IMR-90 (cell line): ENCODE measurements around the gene ZMIZ1. TPM values are rescaled to one million over a fixed set of nuclear protein-coding genes. Genes with fewer than 3 reads are reported as not detected.

Experiments
- ATAC-seq: fragments of 200-7000 bp; cut with Tn5 transposase; 2 replicates; pipeline ENCODE4 v1.9.1; 2020; ENCODE audit warnings: low read depth, mild to moderate bottlenecking, moderate library complexity
- BruUV-seq: library from RNA; stranded (reverse); fragments of 400-500 nt; replicated peaks from 2 replicates; lab custom pipeline; 2021; lab: Mats Ljungman, UMichigan
- CTCF ChIA-PET: fragments of 300-600 bp; formaldehyde crosslinking; extraction: SDS; loops from one replicate; lab custom pipeline; 2021; ENCODE audit warnings: antibody characterized with exemption; lab: Yijun Ruan, JAX
- POLR2A ChIA-PET: fragments of 300-600 bp; sonication (Branson Sonifier 250); formaldehyde crosslinking; loops from one replicate; lab custom pipeline; 2022; ENCODE audit warnings: antibody characterized with exemption; ENCODE audit not compliant: unreplicated experiment; lab: Charles Lee
- DNase-seq: peaks from one replicate; pipeline ENCODE4 v3.0.0; 2013
- H2AFZ ChIP-seq: replicated peaks from 2 replicates; pipeline ENCODE3; 2013; ENCODE audit warnings: low read length, mild to moderate bottlenecking; ENCODE audit not compliant: poor library complexity
- H2AK5ac ChIP-seq: 2 replicates; pipeline ENCODE4 v1.6.1; 2013; ENCODE audit warnings: low read depth, low read length, inconsistent platforms
- H2AK9ac ChIP-seq: replicated peaks from 2 replicates; pipeline ENCODE3; 2013; ENCODE audit warnings: mild to moderate bottlenecking, low read depth, low read length, moderate library complexity; ENCODE audit not compliant: poor library complexity
- H2BK120ac ChIP-seq: 2 replicates; pipeline ENCODE4 v1.6.1; 2013; ENCODE audit warnings: low read depth, low read length, inconsistent platforms
- H2BK15ac ChIP-seq: 3 replicates; pipeline ENCODE4 v1.6.1; 2013; ENCODE audit warnings: low read depth, low read length, inconsistent platforms
- H2BK20ac ChIP-seq: 2 replicates; pipeline ENCODE4 v1.6.1; 2013; ENCODE audit warnings: low read depth, mild to moderate bottlenecking, inconsistent platforms, low read length, moderate library complexity
- H2BK5ac ChIP-seq: 2 replicates; pipeline ENCODE4 v1.6.1; 2013; ENCODE audit warnings: mild to moderate bottlenecking, low read depth, low read length, inconsistent platforms; ENCODE audit not compliant: poor library complexity, severe bottlenecking
- H3K14ac ChIP-seq: replicated peaks from 2 replicates; pipeline ENCODE4 v1.6.1; 2013; ENCODE audit warnings: low read depth, low read length, inconsistent platforms
- H3K18ac ChIP-seq: 2 replicates; pipeline ENCODE4 v1.6.1; 2013; ENCODE audit warnings: low read depth, low read length, control low read depth
- H3K23ac ChIP-seq: 2 replicates; pipeline ENCODE4 v1.6.1; 2013; ENCODE audit warnings: low read depth, low read length, inconsistent platforms
- H3K27ac ChIP-seq: 2 replicates; pipeline ENCODE4 v1.5.1; 2013; ENCODE audit warnings: mild to moderate bottlenecking, control low read depth, low read length; ENCODE audit not compliant: insufficient read depth
- H3K27me3 ChIP-seq: 2 replicates; pipeline ENCODE4 v1.6.1; 2013; ENCODE audit warnings: low read length; ENCODE audit not compliant: control insufficient read depth, insufficient read depth
- H3K36me3 ChIP-seq: 2 replicates; pipeline ENCODE4 v1.6.1; 2013; ENCODE audit warnings: low read length, mixed read lengths; ENCODE audit not compliant: control insufficient read depth, insufficient read depth
- H3K4ac ChIP-seq: 2 replicates; pipeline ENCODE4 v1.6.1; 2013; ENCODE audit warnings: low read depth, low read length, inconsistent platforms
- H3K4me1 ChIP-seq: 2 replicates; pipeline ENCODE4 v1.6.1; 2013; ENCODE audit warnings: low read length, mixed read lengths; ENCODE audit not compliant: control insufficient read depth, insufficient read depth
- H3K4me2 ChIP-seq: 2 replicates; pipeline ENCODE4 v1.6.1; 2013; ENCODE audit warnings: low read depth, mild to moderate bottlenecking, control low read depth, low read length, moderate library complexity
- H3K4me3 ChIP-seq: 2 replicates; pipeline ENCODE4 v1.5.1; 2013; ENCODE audit warnings: low read depth, mild to moderate bottlenecking, control low read depth, low read length, moderate library complexity; ENCODE audit not compliant: insufficient read depth
- H3K56ac ChIP-seq: 2 replicates; pipeline ENCODE4 v1.6.1; 2013; ENCODE audit warnings: low read length, inconsistent platforms; ENCODE audit not compliant: insufficient read depth; ENCODE audit errors: extremely low read depth
- H3K79me1 ChIP-seq, 2 experiments: 2 replicates each; pipeline ENCODE4 v1.6.1; 2013; ENCODE audit warnings: low read length in 2 of 2, inconsistent platforms in 1 of 2, low read depth in 1 of 2
- H3K9ac ChIP-seq: 2 replicates; pipeline ENCODE4 v1.6.1; 2013; ENCODE audit warnings: low read depth, low read length, control low read depth
- H3K9me1 ChIP-seq: 2 replicates; pipeline ENCODE4 v1.6.1; 2013; ENCODE audit warnings: low read length, inconsistent platforms; ENCODE audit not compliant: insufficient read depth
- H3K9me3 ChIP-seq: 2 replicates; pipeline ENCODE4 v1.6.1; 2013; ENCODE audit warnings: low read length; ENCODE audit not compliant: control insufficient read depth, insufficient read depth
- H4K20me1 ChIP-seq: 2 replicates; pipeline ENCODE4 v1.6.1; 2013; ENCODE audit warnings: low read length, inconsistent platforms; ENCODE audit not compliant: insufficient read depth
- H4K5ac ChIP-seq: 2 replicates; pipeline ENCODE4 v1.6.1; 2013; ENCODE audit warnings: mild to moderate bottlenecking, low read depth, low read length, control low read depth
- H4K8ac ChIP-seq, 2 experiments: 2 replicates each; pipeline ENCODE4 v1.6.1; 2013; ENCODE audit warnings: low read depth in 2 of 2, low read length in 2 of 2, control low read depth in 1 of 2, inconsistent platforms in 1 of 2
- H4K91ac ChIP-seq: 2 replicates; pipeline ENCODE4 v1.6.1; 2013; ENCODE audit warnings: low read depth, low read length, inconsistent platforms; ENCODE audit not compliant: insufficient read depth
- BHLHE40 ChIP-seq: fragments of 150-350 bp; IDR thresholded peaks from 2 replicates; pipeline ENCODE4 v1.6.1; 2016; ENCODE audit warnings: mild to moderate bottlenecking, low read depth, low read length
- FOS ChIP-seq: fragments of 150-350 bp; IDR thresholded peaks from 2 replicates; pipeline ENCODE4 v1.6.1; 2016; ENCODE audit warnings: low read depth, low read length
- USF2 ChIP-seq: fragments of 150-350 bp; IDR thresholded peaks from 2 replicates; pipeline ENCODE4 v1.6.1; 2017; ENCODE audit warnings: mild to moderate bottlenecking, antibody characterized with exemption, low read length, low read depth
- WGBS, 2 experiments: methylation state at CpG; one replicate each; pipeline versions ENCODE4 v1.1.5 to v1.1.7; 2013; ENCODE audit warnings: missing lambda C conversion rate in 2 of 2; ENCODE audit not compliant: insufficient read length in 1 of 2; ENCODE audit errors: extremely low coverage in 2 of 2; 5-methylcytosine and 5-hydroxymethylcytosine counted together
- dilution Hi-C: fragments of 300-500 bp; cut with HindIII; formaldehyde crosslinking; loops from one replicate; pipeline ENCODE4 v1.14.3; 2018; ENCODE audit warnings: low sequenced_read_pairs; ENCODE audit not compliant: unreplicated experiment
- in situ Hi-C: fragments of 300-500 bp; cut with MboI; formaldehyde crosslinking; loops from 3 replicates; pipeline ENCODE4 v1.14.3; 2019; ENCODE audit warnings: low sequenced_read_pairs, inconsistent platforms, mixed read lengths
- intact Hi-C: fragments of 100-400 bp; cut with micrococcal nuclease; formaldehyde crosslinking; loops from 2 replicates; pipeline ENCODE4 v1.10.0; 2022
- polyA plus RNA-seq, 3 experiments: library from polyadenylated mRNA; depleted of rRNA; stranded (reverse); fragments of >200 nt; gene quantifications; 2 replicates each; pipeline ENCODE4 v1.2.3, GENCODE V29; 2012; ENCODE audit warnings: low replicate concordance in 1 of 3
- total RNA-seq: library from RNA; depleted of rRNA; stranded (reverse); fragments of >200 nt; gene quantifications from 2 replicates; pipeline ENCODE4 v1.2.3, GENCODE V29; 2012

The ZMIZ1 gene
- total and polyA plus RNA-seq, 2 of the 4 experiments (the other 2 are of a cell fraction): 6.6 to 48.7 TPM

GRCh38 chr10:79116801-79117723, 48.3 kb downstream of the ZMIZ1 start:
- in situ Hi-C loops: no loop called here

More at GRCh38 chr10:79116801-79117723, 48.3 kb downstream of the ZMIZ1 start:
- peak overlapping the region; percentile 53; the same call in 1 of the 2 replicates for H4K91ac ChIP-seq
- H3K79me1 ChIP-seq: peaks cover 46 to 100% of the 10 kb centered on the region in 2 experiments
- H3K4me3 ChIP-seq: no peak overlapping the region
- no peak for ATAC-seq
- no peak overlapping the region for H3K18ac ChIP-seq
- H4K8ac ChIP-seq: peak overlapping the region in 1 of 2 experiments; percentile 20; a peak in 1 of 4 replicates
- H2BK5ac ChIP-seq: peak overlapping the region; percentile 47
- 71% methylated on average over 1 of the region's 12 CpGs; no CpG with 5 or more reads in 1 of the 2 experiments for WGBS, 2 experiments
- H3K4ac ChIP-seq: peak overlapping the region; percentile 51; the same call in 1 of the 2 replicates
- 0 out of 2 replicates have a peak overlapping the region, but pooled peaks have one; percentile 30 for H3K23ac ChIP-seq
- no peak overlapping the region for H2AFZ ChIP-seq
- H2BK120ac ChIP-seq: no peak overlapping the region
- ChIA-PET POLR2A (no interaction called here), CTCF (no interaction called here)
- no peak overlapping the region for H2AK9ac ChIP-seq
- H3K14ac ChIP-seq: peak overlapping the region; percentile 28; the same call in 1 of the 2 replicates
- H4K5ac ChIP-seq: no peak overlapping the region
- no peak overlapping the region; the same call in 1 of the 3 replicates for H2BK15ac ChIP-seq
- H3K27ac ChIP-seq: peak overlapping the region; percentile 60
- no peaks in the 10 kb centered on the region for H3K27me3 ChIP-seq
- intact Hi-C loops: no loop called here
- peaks cover 48% of the 10 kb centered on the region for H3K9me1 ChIP-seq
- no peaks in the 10 kb centered on the region for H3K9me3 ChIP-seq
- DNase-seq: peak; percentile 77
- dilution Hi-C loops: no loop called here
- no peak overlapping the region for H3K56ac ChIP-seq
- peak overlapping the region; percentile 6 for H2AK5ac ChIP-seq
- peaks cover 43% of the 10 kb centered on the region for H3K36me3 ChIP-seq
- TF ChIP-seq USF2: peak; percentile 85
- TF ChIP-seq BHLHE40: peak; percentile 90
- no peak for TF ChIP-seq FOS
- BruUV-seq: no TSS peak
- H3K4me1 ChIP-seq: peaks cover 46% of the 10 kb centered on the region
- no peak overlapping the region for H3K4me2 ChIP-seq
- no peak overlapping the region for H3K9ac ChIP-seq
- no peak overlapping the region for H2BK20ac ChIP-seq
- H4K20me1 ChIP-seq: peaks cover 93% of the 10 kb centered on the region
